ENCODE measurements around the gene LUC7L. TPM values are rescaled to one million over a fixed set of nuclear protein-coding genes. Genes with fewer than 3 reads are reported as not detected.

LUC7L gene
- total RNA-seq, 1 donor from 2014 or later: 79.3 TPM

DNA sequence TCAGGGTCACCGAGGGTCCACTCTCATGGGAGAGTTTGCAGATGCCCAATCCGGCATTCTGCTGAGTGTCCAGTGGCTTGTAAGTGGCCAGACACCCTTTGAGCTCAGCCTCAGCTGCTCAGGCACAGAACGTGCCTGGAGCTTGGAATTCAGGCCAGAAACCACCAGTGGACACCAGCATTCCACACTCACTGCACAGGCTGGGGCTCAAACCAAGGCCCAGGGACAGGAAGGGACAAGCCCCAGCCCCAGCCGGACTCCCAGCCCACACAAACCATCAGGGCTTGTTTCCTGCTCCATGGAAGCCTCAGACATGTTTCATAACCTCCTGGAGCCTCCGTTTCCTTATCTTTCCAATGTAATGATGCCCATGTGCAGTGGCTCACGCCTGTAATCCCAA, 85.8 kb downstream of the LUC7L start:
- no peak overlapping the region for H3K27ac ChIP-seq
- intact Hi-C loops (cut with DNase I): no loop called here
- DNase-seq (ENCODE audit: extremely low spot score in 2 of 2): no peak
- H3K4me3 ChIP-seq: no peak overlapping the region
- no peaks in the 10 kb centered on the region for H3K4me1 ChIP-seq
- no peaks in the 10 kb centered on the region for H3K9me3 ChIP-seq
- H3K27me3 ChIP-seq: no peaks in the 10 kb centered on the region
- TF ChIP-seq, protein P1, sequence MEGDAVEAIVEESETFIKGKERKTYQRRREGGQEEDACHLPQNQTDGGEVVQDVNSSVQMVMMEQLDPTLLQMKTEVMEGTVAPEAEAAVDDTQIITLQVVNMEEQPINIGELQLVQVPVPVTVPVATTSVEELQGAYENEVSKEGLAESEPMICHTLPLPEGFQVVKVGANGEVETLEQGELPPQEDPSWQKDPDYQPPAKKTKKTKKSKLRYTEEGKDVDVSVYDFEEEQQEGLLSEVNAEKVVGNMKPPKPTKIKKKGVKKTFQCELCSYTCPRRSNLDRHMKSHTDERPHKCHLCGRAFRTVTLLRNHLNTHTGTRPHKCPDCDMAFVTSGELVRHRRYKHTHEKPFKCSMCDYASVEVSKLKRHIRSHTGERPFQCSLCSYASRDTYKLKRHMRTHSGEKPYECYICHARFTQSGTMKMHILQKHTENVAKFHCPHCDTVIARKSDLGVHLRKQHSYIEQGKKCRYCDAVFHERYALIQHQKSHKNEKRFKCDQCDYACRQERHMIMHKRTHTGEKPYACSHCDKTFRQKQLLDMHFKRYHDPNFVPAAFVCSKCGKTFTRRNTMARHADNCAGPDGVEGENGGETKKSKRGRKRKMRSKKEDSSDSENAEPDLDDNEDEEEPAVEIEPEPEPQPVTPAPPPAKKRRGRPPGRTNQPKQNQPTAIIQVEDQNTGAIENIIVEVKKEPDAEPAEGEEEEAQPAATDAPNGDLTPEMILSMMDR (IDR thresholded peaks at IDR 0.05): no peak
- TF ChIP-seq POLR2AphosphoS5 (IDR thresholded peaks at IDR 0.05; ENCODE audit: insufficient read depth in 1 of 2, low read depth in 1 of 2) (no peak), POLR2A (IDR thresholded peaks at IDR 0.05) (no peak)
- H3K36me3 ChIP-seq: no peaks in the 10 kb centered on the region

DNA sequence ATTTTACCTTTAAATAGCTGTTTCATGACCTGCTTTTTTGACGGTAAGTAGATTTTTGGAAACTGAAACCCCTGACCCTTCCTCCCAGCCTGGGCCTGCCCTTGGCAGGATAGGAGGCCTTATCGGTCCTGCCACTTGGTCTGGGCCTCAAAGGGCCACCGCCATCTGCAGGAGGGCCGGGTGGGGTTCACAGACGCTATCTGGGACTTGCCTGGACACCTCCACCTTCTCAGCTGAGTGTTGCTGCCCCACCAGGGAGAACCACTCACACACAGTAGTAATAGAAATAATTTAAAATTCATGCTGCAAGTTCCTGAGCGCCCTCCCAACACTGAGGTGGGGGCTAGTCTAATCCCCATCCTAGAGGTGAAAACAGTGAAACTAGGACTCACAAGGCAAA, 86.2 kb downstream of the LUC7L start:
- no peak for DNase-seq (ENCODE audit: extremely low spot score in 2 of 2)
- Histone ChIP-seq H3K36me3 (no peaks in the 10 kb centered on the region), H3K27me3 (no peaks in the 10 kb centered on the region), H3K4me3 (no peak overlapping the region), H3K27ac (no peak overlapping the region), H3K9me3 (no peaks in the 10 kb centered on the region), H3K4me1 (no peaks in the 10 kb centered on the region)
- TF ChIP-seq, protein P1 (IDR thresholded peaks at IDR 0.05): no peak
- TF ChIP-seq POLR2A (IDR thresholded peaks at IDR 0.05) (no peak), POLR2AphosphoS5 (IDR thresholded peaks at IDR 0.05; ENCODE audit: insufficient read depth in 1 of 2, low read depth in 1 of 2) (no peak)
- intact Hi-C loops (cut with DNase I): no loop called here

DNA sequence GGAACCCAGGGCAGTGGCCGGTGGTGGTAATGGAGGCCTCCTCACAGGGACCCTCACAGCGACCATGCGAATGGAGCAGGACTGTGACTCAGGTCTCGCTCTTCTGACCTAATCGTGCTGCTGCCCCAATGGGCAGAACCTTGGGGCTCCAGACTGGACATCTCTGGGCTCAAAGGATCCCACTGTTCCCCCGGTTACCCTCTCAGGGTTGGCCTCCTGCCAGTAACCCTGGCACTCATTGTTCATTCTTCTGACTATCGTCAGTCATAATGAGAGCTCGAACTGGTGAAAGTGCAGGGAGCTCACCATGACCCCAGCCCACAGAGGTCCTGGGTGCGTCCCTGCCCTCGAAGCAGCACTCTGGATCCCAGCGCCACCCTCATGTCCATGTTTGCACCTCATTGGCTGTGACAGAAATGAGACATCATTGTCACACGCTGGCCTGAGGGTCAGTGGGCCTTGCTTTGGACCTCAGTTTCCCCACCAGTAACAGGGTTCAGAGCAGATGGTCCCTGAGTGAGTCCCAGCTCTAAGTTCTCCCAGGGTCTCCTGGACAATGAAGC, 86.8 kb downstream of the LUC7L start:
- DNase-seq (ENCODE audit: extremely low spot score in 2 of 2): no peak
- no peak overlapping the region for H3K4me3 ChIP-seq
- no peaks in the 10 kb centered on the region for H3K9me3 ChIP-seq
- H3K4me1 ChIP-seq: peaks cover 5% of the 10 kb centered on the region
- H3K27ac ChIP-seq: no peak overlapping the region
- intact Hi-C loops (cut with DNase I): no loop called here
- H3K36me3 ChIP-seq: no peaks in the 10 kb centered on the region
- TF ChIP-seq POLR2A (IDR thresholded peaks at IDR 0.05): no peak
- TF ChIP-seq, protein P1 (IDR thresholded peaks at IDR 0.05): no peak
- TF ChIP-seq POLR2AphosphoS5 (IDR thresholded peaks at IDR 0.05; ENCODE audit: insufficient read depth in 1 of 2, low read depth in 1 of 2): no peak
- H3K27me3 ChIP-seq: no peaks in the 10 kb centered on the region

DNA sequence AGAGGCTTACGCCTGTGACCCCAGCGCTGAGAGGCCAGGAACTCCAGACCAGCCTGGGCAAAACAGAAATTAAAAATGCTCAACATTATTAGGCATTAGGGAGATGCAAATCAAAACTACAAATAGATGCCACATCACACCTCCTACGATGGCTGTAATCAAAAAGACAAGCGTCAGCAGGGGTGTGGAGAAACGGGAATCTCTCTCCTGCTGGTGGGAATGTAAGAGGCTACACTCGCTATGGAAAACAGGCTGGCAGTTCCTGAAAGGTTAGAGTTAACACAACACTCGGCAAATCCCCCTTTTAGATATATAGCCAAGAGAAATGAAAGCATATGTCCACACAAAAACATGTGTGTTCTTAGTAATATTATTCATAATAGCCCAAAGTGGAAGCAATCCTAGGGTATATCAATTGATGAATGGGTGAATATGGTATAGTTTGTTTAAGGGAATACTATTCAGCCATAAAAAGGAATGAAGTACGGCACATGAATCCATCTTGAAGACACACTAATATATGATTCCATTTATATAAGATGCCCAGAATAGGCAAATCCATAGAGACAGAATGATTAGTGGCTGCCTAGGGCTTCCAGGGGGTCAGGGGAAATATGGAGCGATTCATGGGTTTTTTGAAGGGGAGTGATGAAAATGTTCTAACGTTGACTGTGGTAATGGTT, 88.9 kb downstream of the LUC7L start:
- no peak overlapping the region for H3K27ac ChIP-seq
- no peak for DNase-seq (ENCODE audit: extremely low spot score in 2 of 2)
- H3K36me3 ChIP-seq: no peaks in the 10 kb centered on the region
- H3K4me1 ChIP-seq: peaks cover 22% of the 10 kb centered on the region
- intact Hi-C loops (cut with DNase I): no loop called here
- TF ChIP-seq POLR2AphosphoS5 (IDR thresholded peaks at IDR 0.05; ENCODE audit: insufficient read depth in 1 of 2, low read depth in 1 of 2) (no peak), POLR2A (IDR thresholded peaks at IDR 0.05) (no peak)
- TF ChIP-seq, protein P1 (IDR thresholded peaks at IDR 0.05): no peak
- no peaks in the 10 kb centered on the region for H3K9me3 ChIP-seq
- no peak overlapping the region for H3K4me3 ChIP-seq
- no peaks in the 10 kb centered on the region for H3K27me3 ChIP-seq

Small RNAs within 50 kb of the gene (small RNA-seq; reads per million reads assigned to genes)
- gene RF00019: not detected

Other genes with a start within 250 kb of the LUC7L start
- gene POLR3K, start 175.8 kb downstream of the LUC7L start, total RNA-seq: 12.8 TPM
- 15.0 TPM for gene SNRNP25, start 175.6 kb downstream of the LUC7L start, total RNA-seq
- gene RHBDF1, start 156.8 kb downstream of the LUC7L start, total RNA-seq: 86.9 TPM
- gene MPG, start 151.2 kb downstream of the LUC7L start, total RNA-seq: 124 TPM
- 29.2 TPM for gene NPRL3, start 90.8 kb downstream of the LUC7L start, total RNA-seq
- gene HBZ, start 76.8 kb downstream of the LUC7L start, total RNA-seq: not detected
- not detected for gene HBM, start 63.5 kb downstream of the LUC7L start, total RNA-seq
- gene HBA2, start 56.6 kb downstream of the LUC7L start, total RNA-seq: 697 TPM
- gene HBA1, start 52.8 kb downstream of the LUC7L start, total RNA-seq: 523 TPM
- not detected for gene HBQ1, start 49.0 kb downstream of the LUC7L start, total RNA-seq
- 23.3 TPM for gene FAM234A, start 5.4 kb upstream of the LUC7L start, total RNA-seq
- 5.4 TPM for gene RGS11, start 46.5 kb upstream of the LUC7L start, total RNA-seq
- gene ARHGDIG, start 51.1 kb upstream of the LUC7L start, total RNA-seq: not detected
- not detected for gene PDIA2, start 53.7 kb upstream of the LUC7L start, total RNA-seq
- gene AXIN1, start 123.3 kb upstream of the LUC7L start, total RNA-seq: 16.9 TPM
- gene MRPL28, start 141.1 kb upstream of the LUC7L start, total RNA-seq: 96.5 TPM
- 38.3 TPM for gene PGAP6, start 152.5 kb upstream of the LUC7L start, total RNA-seq
- 88.6 TPM for gene NME4, start 167.8 kb upstream of the LUC7L start, total RNA-seq
- gene DECR2, start 172.4 kb upstream of the LUC7L start, total RNA-seq: 17.9 TPM
- 36.6 TPM for gene RAB11FIP3, start 196.2 kb upstream of the LUC7L start, total RNA-seq